Activated naive CD4-positive, alpha-beta T cell (primary cell): Measurements from ENCODE around the gene LTBP2.
"Not testable (repeated sequence)": the region's sequence is repeated elsewhere in the genome, so short reads cannot be mapped to it uniquely, and the experiment has no call there.

Source experiments
- DNase-seq, 4 experiments: peaks; one replicate each; lab custom pipeline; 2025; lab: John Stamatoyannopoulos, UW

The LTBP2 gene

GRCh38 chr14:74482571-74482970 is 129.5 kb downstream of the LTBP2 start:
- DNase-seq, result no peak

- no peak for DNase-seq
These were observed 132.0 kb downstream of the LTBP2 start for GRCh38 chr14:74480046-74480445.

- no peak for DNase-seq
These were observed 132.9 kb downstream of the LTBP2 start for GRCh38 chr14:74478996-74479635.

GRCh38 chr14:74476607-74477006 is 135.4 kb downstream of the LTBP2 start:
- DNase-seq, result no peak

- no peak for DNase-seq
These were observed 135.9 kb downstream of the LTBP2 start for GRCh38 chr14:74476107-74476506.

GRCh38 chr14:74475678-74476077 is 136.4 kb downstream of the LTBP2 start:
- no peak for DNase-seq

- no peak for DNase-seq
These were observed 137.7 kb downstream of the LTBP2 start for GRCh38 chr14:74474376-74474775.

- DNase-seq, result no peak
These were observed 139.4 kb downstream of the LTBP2 start for GRCh38 chr14:74472601-74473000.

- no peak for DNase-seq
These were observed 142.2 kb downstream of the LTBP2 start for GRCh38 chr14:74469548-74470518.

GRCh38 chr14:74468513-74468912 is 143.5 kb downstream of the LTBP2 start:
- DNase-seq, result no peak

- no peak for DNase-seq
These were observed 146.7 kb downstream of the LTBP2 start for GRCh38 chr14:74465335-74465734.

GRCh38 chr14:74464785-74465184 is 147.3 kb downstream of the LTBP2 start:
- no peak for DNase-seq

- no peak for DNase-seq
These were observed 148.3 kb downstream of the LTBP2 start for GRCh38 chr14:74463697-74464096.

GRCh38 chr14:74462993-74463392 is 149.0 kb downstream of the LTBP2 start:
- no peak for DNase-seq

- DNase-seq, result no peak
These were observed 152.1 kb downstream of the LTBP2 start for GRCh38 chr14:74459976-74460375.

GRCh38 chr14:74459289-74459946 is 152.6 kb downstream of the LTBP2 start:
- peak in 2 of 4 experiments; percentile 9 to 11 for DNase-seq

- DNase-seq, result no peak
These were observed 154.5 kb downstream of the LTBP2 start for GRCh38 chr14:74457565-74457895.

- no peak for DNase-seq
These were observed 155.1 kb downstream of the LTBP2 start for GRCh38 chr14:74456684-74457564.

- not testable (repeated sequence) for DNase-seq
These were observed 157.6 kb downstream of the LTBP2 start for GRCh38 chr14:74454397-74454796.
